GM12891 (cell line): ENCODE results near the gene ZNF236.

Experiments used
- POLR2A ChIP-seq: IDR thresholded peaks from 2 replicates; pipeline ENCODE4 v1.6.1; 2011; ENCODE audit warnings: low read depth, low read length, control low read depth
- POLR2AphosphoS5 ChIP-seq: IDR thresholded peaks from 2 replicates; pipeline ENCODE4 v1.6.1; 2011; ENCODE audit warnings: low read depth, low read length, control low read depth
- TAF1 ChIP-seq: IDR thresholded peaks from 2 replicates; pipeline ENCODE4 v1.6.1; 2011; ENCODE audit warnings: low read depth, low read length, control low read depth

DNA sequence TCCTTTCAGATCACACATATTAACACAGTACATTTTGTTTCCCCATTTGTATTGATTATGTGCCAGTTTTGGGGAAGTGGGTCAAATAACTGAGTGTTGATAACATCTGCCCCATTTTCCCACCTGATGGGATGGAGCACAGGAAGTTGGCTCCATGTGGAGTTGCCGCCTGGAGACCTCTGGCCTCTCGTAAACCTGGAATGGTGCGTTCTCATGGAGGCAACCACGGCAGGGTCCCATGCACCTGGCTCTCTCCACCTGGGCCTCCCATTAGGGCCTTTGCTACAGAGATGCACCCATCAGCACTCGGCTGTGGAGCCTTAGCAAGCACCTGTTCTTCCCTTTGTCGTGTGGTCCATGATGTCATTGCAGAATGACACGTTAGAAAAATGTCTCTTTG lies 179.6 kb downstream of the ZNF236 start:
- TF ChIP-seq POLR2AphosphoS5 (no peak), POLR2A (no peak), TAF1 (no peak)
